ENCODE measurements around the gene PI4KA. TPM values are rescaled to one million over a fixed set of nuclear protein-coding genes. Genes with fewer than 3 reads are reported as not detected.
"Not testable (repeated sequence)": the region's sequence is repeated elsewhere in the genome, so short reads cannot be mapped to it uniquely, and the experiment has no call there.

PI4KA gene
- total RNA-seq = 10 to 100 TPM; 62.1 to 97.2 (median 86.9) TPM

- DNase-seq (ENCODE audit: low spot score) (peak; percentile 97), ATAC-seq (ENCODE audit: low FRiP score) (peak; percentile 97)
- no peak for TF ChIP-seq CTCF (IDR thresholded peaks at IDR 0.05)
Measured at GRCh38 chr22:20858615-20859416, at the start of gene PI4KA, which contains the start of gene SNAP29. Gene PI4KA, minus strand, starts transcription at chr22:20858811. Its CDS starts 86 bp downstream, at chr22:20858725. Gene SNAP29, plus strand, starts transcription at chr22:20859007. Its CDS starts 104 bp downstream, at chr22:20859111.

DNA sequence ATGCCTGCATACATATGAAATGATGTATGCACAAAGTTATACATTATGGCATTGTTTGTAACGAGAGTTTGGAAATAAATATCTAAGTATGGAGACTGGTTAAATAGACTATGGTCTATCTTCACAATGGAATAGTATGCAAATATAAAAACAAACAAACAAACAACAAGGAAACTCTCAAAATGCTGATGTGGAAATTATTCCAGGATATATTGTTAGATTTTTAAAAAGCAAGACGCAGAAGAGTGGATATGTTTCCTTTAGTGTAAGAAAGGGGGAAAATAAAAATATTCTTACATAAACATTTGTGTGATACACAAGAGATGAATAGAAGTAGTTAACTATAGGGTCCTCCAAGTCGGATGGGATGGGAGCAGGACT is 47.8 kb upstream of the PI4KA start:
- ATAC-seq (ENCODE audit: low FRiP score) (no peak), DNase-seq (ENCODE audit: low spot score) (no peak)
- no peak for TF ChIP-seq CTCF (IDR thresholded peaks at IDR 0.05)

GRCh38 chr22:20905415-20906386 is 47.1 kb upstream of the PI4KA start:
- ATAC-seq (ENCODE audit: low FRiP score) = peak; percentile 3
- TF ChIP-seq CTCF (IDR thresholded peaks at IDR 0.05) = no peak
- no peak for DNase-seq (ENCODE audit: low spot score)

DNA sequence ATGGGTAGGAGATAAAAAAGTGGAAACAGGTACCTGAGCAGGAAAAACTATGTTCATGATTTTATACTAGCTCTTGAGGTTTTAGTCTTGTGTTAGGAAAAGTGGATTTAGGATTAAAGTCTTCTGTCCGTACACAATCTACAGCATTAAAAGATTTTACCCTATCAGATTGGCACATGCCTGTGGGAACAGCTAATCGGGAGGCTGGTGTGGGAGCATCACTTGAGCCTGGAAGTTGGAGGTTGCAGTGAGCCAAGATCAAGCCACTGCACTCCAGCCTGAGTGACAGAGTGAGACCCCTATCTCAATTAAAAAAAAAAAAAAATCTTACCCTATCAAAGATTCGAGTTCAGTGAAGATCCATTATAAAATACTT is 46.4 kb upstream of the PI4KA start:
- ATAC-seq (ENCODE audit: low FRiP score) = peak; percentile 51
- TF ChIP-seq CTCF (IDR thresholded peaks at IDR 0.05) = no peak
- DNase-seq (ENCODE audit: low spot score) = no peak

GRCh38 chr22:20904008-20904979 is 45.7 kb upstream of the PI4KA start:
- no peak for TF ChIP-seq CTCF (IDR thresholded peaks at IDR 0.05)
- DNase-seq (ENCODE audit: low spot score) (no peak), ATAC-seq (ENCODE audit: low FRiP score) (peak; percentile 96)

- ATAC-seq (ENCODE audit: low FRiP score) = no peak
- TF ChIP-seq CTCF (IDR thresholded peaks at IDR 0.05) = no peak
- DNase-seq (ENCODE audit: low spot score) = no peak
Measured at GRCh38 chr22:20903093-20903492, 44.5 kb upstream of the PI4KA start.

- ATAC-seq (ENCODE audit: low FRiP score); DNase-seq (ENCODE audit: low spot score): not testable (repeated sequence)
Measured at GRCh38 chr22:20901093-20902033, 42.8 kb upstream of the PI4KA start.

All from omental fat pad (tissue), 4 donors.